GM06990 (cell line): Measurements from ENCODE around the gene FOXP3.

Experiments used
- DNase-seq: peaks from one replicate; pipeline ENCODE4 v3.0.0-alpha.2; 2011; ENCODE audit not compliant: insufficient read length; ENCODE audit errors: extremely low read depth
- H3K27me3 ChIP-seq: replicated peaks from 2 replicates; pipeline ENCODE4 v1.6.0; 2011; ENCODE audit warnings: low read length; ENCODE audit not compliant: control insufficient read depth, insufficient read depth
- H3K36me3 ChIP-seq: 2 replicates; pipeline ENCODE4 v1.5.1; 2011; ENCODE audit warnings: low read length; ENCODE audit not compliant: control insufficient read depth, insufficient read depth
- H3K4me3 ChIP-seq: replicated peaks from 2 replicates; pipeline ENCODE4 v1.5.1; 2011; ENCODE audit warnings: low read depth, mild to moderate bottlenecking, control low read depth, low read length
- TF ChIP-seq, protein P1 (sequence below): IDR thresholded peaks from 2 replicates; pipeline ENCODE4 v1.5.1; 2011; ENCODE audit warnings: low read length, control low read depth, mild to moderate bottlenecking, inconsistent platforms; ENCODE audit not compliant: insufficient read depth, poor library complexity, severe bottlenecking

FOXP3 gene

DNA sequence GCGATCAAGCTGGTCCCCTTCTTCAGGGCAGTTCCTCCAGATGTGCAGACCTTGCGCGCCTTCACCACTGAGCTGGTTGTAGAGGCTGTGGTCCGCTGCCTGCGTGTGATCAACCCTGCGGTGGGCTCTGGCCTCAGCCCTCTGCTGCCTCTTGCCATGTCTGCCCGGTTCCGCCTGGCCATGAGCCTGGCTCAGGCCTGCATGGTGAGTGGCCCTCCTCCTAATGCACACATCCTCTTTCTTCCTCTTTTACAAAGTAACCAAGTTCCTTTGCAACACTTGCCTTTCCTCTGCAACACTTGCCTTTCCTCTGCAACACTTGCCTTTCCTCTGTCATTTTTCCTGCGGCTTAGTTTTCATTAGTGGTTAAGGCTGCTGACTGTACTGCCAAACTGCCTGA, 27.4 kb downstream of the FOXP3 start:
- TF ChIP-seq, protein P1, sequence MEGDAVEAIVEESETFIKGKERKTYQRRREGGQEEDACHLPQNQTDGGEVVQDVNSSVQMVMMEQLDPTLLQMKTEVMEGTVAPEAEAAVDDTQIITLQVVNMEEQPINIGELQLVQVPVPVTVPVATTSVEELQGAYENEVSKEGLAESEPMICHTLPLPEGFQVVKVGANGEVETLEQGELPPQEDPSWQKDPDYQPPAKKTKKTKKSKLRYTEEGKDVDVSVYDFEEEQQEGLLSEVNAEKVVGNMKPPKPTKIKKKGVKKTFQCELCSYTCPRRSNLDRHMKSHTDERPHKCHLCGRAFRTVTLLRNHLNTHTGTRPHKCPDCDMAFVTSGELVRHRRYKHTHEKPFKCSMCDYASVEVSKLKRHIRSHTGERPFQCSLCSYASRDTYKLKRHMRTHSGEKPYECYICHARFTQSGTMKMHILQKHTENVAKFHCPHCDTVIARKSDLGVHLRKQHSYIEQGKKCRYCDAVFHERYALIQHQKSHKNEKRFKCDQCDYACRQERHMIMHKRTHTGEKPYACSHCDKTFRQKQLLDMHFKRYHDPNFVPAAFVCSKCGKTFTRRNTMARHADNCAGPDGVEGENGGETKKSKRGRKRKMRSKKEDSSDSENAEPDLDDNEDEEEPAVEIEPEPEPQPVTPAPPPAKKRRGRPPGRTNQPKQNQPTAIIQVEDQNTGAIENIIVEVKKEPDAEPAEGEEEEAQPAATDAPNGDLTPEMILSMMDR = no peak
- Histone ChIP-seq H3K36me3 (no peaks in the 10 kb centered on the region), H3K27me3 (no peaks in the 10 kb centered on the region), H3K4me3 (no peak overlapping the region)
- DNase-seq = peak; percentile 35

DNA sequence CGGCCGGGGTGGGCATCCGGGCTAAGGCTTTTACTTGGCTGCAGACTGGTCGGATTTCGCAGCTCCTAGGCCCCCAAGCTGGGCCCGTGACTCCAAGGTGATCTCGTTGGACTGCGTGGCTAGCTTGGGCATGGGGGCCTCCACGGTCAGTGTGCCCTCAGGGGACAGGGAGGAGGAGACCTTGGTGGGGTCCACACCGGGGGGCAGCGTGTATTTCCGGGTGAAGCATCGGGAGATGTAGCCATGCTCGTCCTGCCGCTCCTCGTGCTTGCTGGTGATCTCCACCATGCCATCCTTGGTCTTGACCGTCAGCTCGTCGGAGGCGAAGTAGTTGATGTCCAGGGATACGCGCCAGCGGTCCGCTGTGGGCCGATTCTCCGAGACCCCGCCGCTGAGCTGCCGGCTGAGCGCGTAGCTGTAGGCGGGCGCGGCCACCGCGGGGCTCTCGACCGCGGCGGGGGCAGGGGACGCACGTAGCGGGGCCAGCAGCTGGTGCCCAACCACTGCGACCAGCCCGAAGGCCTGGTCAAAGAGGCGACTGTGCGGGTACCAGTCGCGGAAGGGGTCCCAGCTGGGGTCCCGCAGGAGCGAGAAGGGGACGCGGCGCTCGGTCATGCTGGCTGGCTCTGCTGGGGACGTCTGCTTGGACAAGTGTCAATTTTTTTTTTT, 30.5 kb downstream of the FOXP3 start:
- Histone ChIP-seq H3K4me3 (no peak overlapping the region), H3K36me3 (no peaks in the 10 kb centered on the region), H3K27me3 (no peaks in the 10 kb centered on the region)
- TF ChIP-seq, protein P1 = no peak
- no peak for DNase-seq

DNA sequence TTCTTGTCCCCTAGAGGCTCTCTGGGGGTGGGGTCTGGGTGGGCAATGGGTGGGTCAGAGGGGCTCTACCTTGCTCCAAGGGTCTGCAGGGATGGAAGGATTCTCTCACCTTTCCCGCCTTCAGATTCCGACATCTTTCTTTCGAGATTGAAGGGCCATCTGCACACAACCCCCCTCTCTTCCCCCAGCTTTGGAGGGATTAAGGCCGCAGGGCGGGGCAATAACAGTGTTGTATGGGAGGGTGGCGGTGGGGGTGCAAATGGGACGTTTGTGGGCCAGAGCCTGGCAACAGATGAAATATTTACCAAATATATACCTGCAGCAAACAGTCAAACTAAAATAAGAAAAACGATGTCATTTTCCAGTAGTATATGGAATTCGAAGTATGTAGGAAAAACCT, 31.3 kb downstream of the FOXP3 start, which contains the start of gene CACNA1F:
Gene CACNA1F, minus strand, starts transcription at position 165 of the 400 bp plus-strand sequence. Its CDS starts 31 bp downstream, at position 134.
- TF ChIP-seq, protein P1 = no peak
- no peaks in the 10 kb centered on the region for H3K27me3 ChIP-seq
- H3K36me3 ChIP-seq = no peaks in the 10 kb centered on the region
- H3K4me3 ChIP-seq = no peak within 1 kb of the TSS
- no peak for DNase-seq

DNA sequence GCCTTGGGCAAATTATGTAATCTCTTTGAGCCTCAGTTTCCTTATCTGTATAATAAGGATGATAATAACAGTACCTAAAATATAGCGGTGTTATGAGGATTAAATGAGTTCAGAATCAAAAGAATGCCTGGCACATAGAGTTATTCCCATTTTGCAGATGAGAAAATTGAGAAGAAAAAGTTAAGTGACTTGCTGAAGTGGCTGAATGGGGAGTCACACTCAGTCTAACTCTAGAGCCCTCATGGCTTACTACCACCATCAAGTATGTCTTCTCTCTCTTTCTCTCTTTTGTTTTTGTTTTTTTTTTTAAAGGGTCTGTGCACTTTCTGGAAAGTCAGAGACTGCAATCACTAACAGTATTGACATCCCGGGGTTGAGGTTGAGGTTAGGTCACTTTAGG, 32.0 kb downstream of the FOXP3 start:
- Histone ChIP-seq H3K36me3 (no peaks in the 10 kb centered on the region), H3K27me3 (no peaks in the 10 kb centered on the region), H3K4me3 (no peak overlapping the region)
- DNase-seq = no peak
- TF ChIP-seq, protein P1 = no peak

DNA sequence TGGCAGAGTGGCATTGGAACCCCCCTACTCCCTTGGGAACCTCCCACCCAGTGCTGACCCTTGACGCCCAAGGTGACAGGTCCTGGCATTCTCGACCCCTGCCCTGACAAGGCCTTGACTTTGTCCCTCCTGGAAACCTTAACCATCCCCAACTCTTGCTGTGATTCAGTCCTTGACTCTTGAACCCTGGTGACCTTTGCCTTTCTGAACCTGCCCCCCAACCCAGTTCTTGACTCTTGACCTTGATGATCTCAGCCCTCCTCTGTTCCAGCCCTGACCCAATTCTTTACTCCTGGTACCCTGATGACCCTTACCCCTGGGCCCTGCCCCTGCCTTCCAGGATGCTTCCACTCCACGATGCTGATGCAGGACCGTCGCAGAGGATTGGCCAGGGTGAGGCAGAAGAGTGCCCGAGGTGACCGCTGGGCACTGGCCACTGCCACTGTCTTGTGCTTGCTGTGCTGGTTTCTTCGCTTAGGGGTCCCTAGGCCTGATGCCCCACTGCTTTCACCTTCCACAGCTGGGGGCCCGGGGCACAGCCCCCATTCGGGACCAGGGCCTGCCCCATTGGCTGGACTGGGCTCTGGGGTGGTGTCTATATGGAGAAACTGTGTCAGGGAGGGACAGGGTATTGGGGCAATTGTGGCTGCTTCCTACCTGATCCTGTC, 33.0 kb downstream of the FOXP3 start:
- TF ChIP-seq, protein P1 = no peak
- no peak overlapping the region; the same call in 1 of the 2 replicates for H3K4me3 ChIP-seq

More for the DNA sequence above, 33.0 kb downstream of the FOXP3 start:
- Histone ChIP-seq H3K27me3 (no peaks in the 10 kb centered on the region), H3K36me3 (no peaks in the 10 kb centered on the region)
- no peak for DNase-seq
